Endodermal cell (in vitro differentiated cells): ENCODE measurements around the gene MAGIX. TPM values are rescaled to one million over a fixed set of nuclear protein-coding genes. Genes with fewer than 3 reads are reported as not detected.

Source experiments
- DNase-seq: peaks from one replicate; pipeline ENCODE4 v3.0.0-alpha.2; 2017
- H3K27ac ChIP-seq: 2 replicates; pipeline ENCODE4 v1.5.1; 2013; ENCODE audit warnings: mild to moderate bottlenecking, low read depth, low read length, moderate library complexity
- H3K27me3 ChIP-seq: 2 replicates; pipeline ENCODE4 v1.6.1; 2013; ENCODE audit warnings: mild to moderate bottlenecking, low read length, moderate library complexity; ENCODE audit not compliant: insufficient read depth, control insufficient read depth, poor library complexity, severe bottlenecking
- H3K36me3 ChIP-seq: 2 replicates; pipeline ENCODE4 v1.7.0; 2013; ENCODE audit warnings: mild to moderate bottlenecking, low read length, moderate library complexity; ENCODE audit not compliant: control insufficient read depth, insufficient read depth
- H3K4me1 ChIP-seq: one replicate; pipeline ENCODE4 v1.7.0; 2013; ENCODE audit warnings: low read length; ENCODE audit not compliant: control insufficient read depth, insufficient read depth
- H3K4me3 ChIP-seq: 2 replicates; pipeline ENCODE4 v1.5.1; 2013; ENCODE audit warnings: mild to moderate bottlenecking, low read length, moderate library complexity
- H3K9ac ChIP-seq: 2 replicates; pipeline ENCODE4 v1.6.1; 2013; ENCODE audit warnings: mild to moderate bottlenecking, low read length, moderate library complexity; ENCODE audit not compliant: poor library complexity, severe bottlenecking; ENCODE audit errors: extremely low read depth
- H3K9me3 ChIP-seq: 2 replicates; pipeline ENCODE4 v1.6.1; 2013; ENCODE audit warnings: mild to moderate bottlenecking, low read length, moderate library complexity; ENCODE audit not compliant: control insufficient read depth
- H3K27ac Mint-ChIP-seq: 2 replicates; pipeline ENCODE4 v1.8.0; 2020; ENCODE audit warnings: mixed read lengths
- H3K27me3 Mint-ChIP-seq: 2 replicates; pipeline ENCODE4 v1.8.0; 2021; ENCODE audit warnings: mild to moderate bottlenecking, mixed read lengths; ENCODE audit not compliant: insufficient read depth
- H3K36me3 Mint-ChIP-seq: 2 replicates; pipeline ENCODE4 v1.8.0; 2020; ENCODE audit warnings: low read depth, mixed read lengths
- H3K4me1 Mint-ChIP-seq: 2 replicates; pipeline ENCODE4 v1.8.0; 2020; ENCODE audit warnings: mixed read lengths
- H3K4me3 Mint-ChIP-seq: 2 replicates; pipeline ENCODE4 v1.8.0; 2020; ENCODE audit warnings: mild to moderate bottlenecking, moderate library complexity, mixed read lengths
- H3K9me3 Mint-ChIP-seq: 2 replicates; pipeline ENCODE4 v1.8.0; 2020; ENCODE audit warnings: mild to moderate bottlenecking, mixed read lengths
- CTCF ChIP-seq: fragments of 200-600 bp; sonication (generic); conservative IDR thresholded peaks from 2 replicates; pipeline ENCODE4 v1.5.0; 2021; ENCODE audit warnings: antibody characterized with exemption, mild to moderate bottlenecking
- WGBS, 2 experiments: methylation state at CpG; one replicate each; pipeline versions ENCODE4 v1.1.5 to v1.1.7; 2013; ENCODE audit warnings: missing lambda C conversion rate in 2 of 2, mixed read lengths in 1 of 2; ENCODE audit not compliant: insufficient coverage in 1 of 2, insufficient read length in 1 of 2; 5-methylcytosine and 5-hydroxymethylcytosine counted together
- total RNA-seq, 2 donors: library from RNA; stranded (reverse); fragmentation: NEBNext Ultra II Directional in 1 of 2; extraction: Animal tissue kit (Norgen Biotek cat#: 25700) in 1 of 2; gene quantifications; 2 replicates in 1 of 2; 3 replicates in 1 of 2; pipeline ENCODE4 v1.2.1, GENCODE V29; 2021

The MAGIX gene
- total RNA-seq, 2 donors from 2014 or later, result 1.2 to 1.3 TPM

GRCh38 chrX:49191574-49192011, 29.0 kb downstream of the MAGIX start:
- 0 to 1% methylated on average over 9 to 28 of the region's 34 CpGs for WGBS, 2 experiments
- peaks cover 75% of the 10 kb centered on the region for H3K9me3 Mint-ChIP-seq

GRCh38 chrX:49192722-49193328, 30.3 kb downstream of the MAGIX start:
- no peak overlapping the region for H3K9ac ChIP-seq
- no peaks in the 10 kb centered on the region for H3K36me3 ChIP-seq
- no peak overlapping the region for H3K27ac Mint-ChIP-seq
- peaks cover 64% of the 10 kb centered on the region for H3K9me3 Mint-ChIP-seq
- peak overlapping the region; percentile 67 for H3K4me3 Mint-ChIP-seq
- no peaks in the 10 kb centered on the region for H3K36me3 Mint-ChIP-seq
- peak; percentile 75 for TF ChIP-seq CTCF
- peaks cover 4% of the 10 kb centered on the region for H3K27me3 ChIP-seq
- no peak overlapping the region for H3K4me3 ChIP-seq
- peaks cover 3% of the 10 kb centered on the region for H3K4me1 Mint-ChIP-seq
- no peaks in the 10 kb centered on the region for H3K9me3 ChIP-seq
- no peak overlapping the region for H3K27ac ChIP-seq
- no peaks in the 10 kb centered on the region for H3K4me1 ChIP-seq
- WGBS, 2 experiments, result 61 to 69% methylated on average over 3 to 10 of the region's 10 CpGs
- H3K27me3 Mint-ChIP-seq, result peaks cover 1% of the 10 kb centered on the region
- DNase-seq, result peak; percentile 77

More at GRCh38 chrX:49191574-49192011, 29.0 kb downstream of the MAGIX start:
- no peaks in the 10 kb centered on the region for H3K27me3 Mint-ChIP-seq
- Histone ChIP-seq H3K36me3 (no peaks in the 10 kb centered on the region), H3K4me3 (peak overlapping the region; percentile 83), H3K4me1 (no peaks in the 10 kb centered on the region), H3K9ac (peak overlapping the region; percentile 47), H3K27ac (no peak overlapping the region), H3K27me3 (no peaks in the 10 kb centered on the region), H3K9me3 (no peaks in the 10 kb centered on the region)
- no peak for DNase-seq
- H3K4me3 Mint-ChIP-seq, result peak overlapping the region; percentile 67
- H3K36me3 Mint-ChIP-seq, result no peaks in the 10 kb centered on the region
- H3K4me1 Mint-ChIP-seq, result peaks cover 3% of the 10 kb centered on the region
- peak overlapping the region; percentile 68 for H3K27ac Mint-ChIP-seq
- no peak for TF ChIP-seq CTCF

GRCh38 chrX:49193542-49193964, 31.0 kb downstream of the MAGIX start:
- H3K36me3 ChIP-seq, result no peaks in the 10 kb centered on the region
- DNase-seq, result no peak
- Mint-ChIP-seq H3K27ac (no peak overlapping the region), H3K4me3 (no peak overlapping the region), H3K9me3 (peaks cover 65% of the 10 kb centered on the region), H3K27me3 (peaks cover 9% of the 10 kb centered on the region), H3K36me3 (no peaks in the 10 kb centered on the region), H3K4me1 (peaks cover 7% of the 10 kb centered on the region)
- H3K9ac ChIP-seq, result no peak overlapping the region
- 93 to 100% methylated on average over 1 to 2 of the region's 2 CpGs for WGBS, 2 experiments
- H3K27ac ChIP-seq, result no peak overlapping the region
- no peaks in the 10 kb centered on the region for H3K4me1 ChIP-seq
- no peak overlapping the region for H3K4me3 ChIP-seq
- peaks cover 11% of the 10 kb centered on the region for H3K27me3 ChIP-seq
- H3K9me3 ChIP-seq, result no peaks in the 10 kb centered on the region
- no peak for TF ChIP-seq CTCF
